ENCODE measurements around the gene RHCE. TPM values are rescaled to one million over a fixed set of nuclear protein-coding genes. Genes with fewer than 3 reads are reported as not detected.

Gene RHCE
- total RNA-seq, 3 donors from 2014 or later, result 0.39 TPM; not detected in 2

- DNase-seq (no peak), ATAC-seq (no peak)
- no peak for TF ChIP-seq CTCF (IDR thresholded peaks at IDR 0.05)
- no peaks in the 10 kb centered on the region for H3K9me3 ChIP-seq
- no peaks in the 10 kb centered on the region for H3K36me3 ChIP-seq (ENCODE audit: low read depth)
- intact Hi-C loops (cut with DNase I, micrococcal nuclease), result no loop called here
- H3K4me3 ChIP-seq, result peak overlapping the region; percentile 84
- H3K4me1 ChIP-seq (ENCODE audit: low read depth), result peaks cover 21% of the 10 kb centered on the region
Observed at GRCh38 chr1:25431955-25432719, 11.5 kb upstream of the RHCE start.

- intact Hi-C loops (cut with DNase I, micrococcal nuclease), result no loop called here
- TF ChIP-seq CTCF (IDR thresholded peaks at IDR 0.05), result no peak
- peak; percentile 38 for ATAC-seq
- H3K9me3 ChIP-seq, result no peaks in the 10 kb centered on the region
- peak; percentile 29 to 60 (median 56) for DNase-seq
- peak overlapping the region; percentile 84 for H3K4me3 ChIP-seq
- H3K4me1 ChIP-seq (ENCODE audit: low read depth), result peaks cover 18% of the 10 kb centered on the region
- no peaks in the 10 kb centered on the region for H3K36me3 ChIP-seq (ENCODE audit: low read depth)
Observed at GRCh38 chr1:25430967-25431881, 10.6 kb upstream of the RHCE start.

GRCh38 chr1:25430073-25430966 is 9.7 kb upstream of the RHCE start, which contains the start of gene MACO1:
Gene MACO1, plus strand, starts transcription at chr1:25430897. Its CDS starts 202 bp downstream, at chr1:25431099.
- peak; percentile 96 to 98 (median 98) for DNase-seq
- intact Hi-C loops (cut with DNase I, micrococcal nuclease), result no loop called here
- ATAC-seq, result peak; percentile 92
- Histone ChIP-seq H3K9me3 (no peaks in the 10 kb centered on the region), H3K36me3 (ENCODE audit: low read depth) (no peaks in the 10 kb centered on the region), H3K4me1 (ENCODE audit: low read depth) (peaks cover 18% of the 10 kb centered on the region), H3K4me3 (peak within 1 kb of the TSS; percentile 84)
- TF ChIP-seq CTCF (IDR thresholded peaks at IDR 0.05), result no peak

GRCh38 chr1:25428475-25429166 is 8.0 kb upstream of the RHCE start:
- TF ChIP-seq CTCF (IDR thresholded peaks at IDR 0.05), result no peak
- DNase-seq, result no peak
- Histone ChIP-seq H3K9me3 (no peaks in the 10 kb centered on the region), H3K36me3 (ENCODE audit: low read depth) (no peaks in the 10 kb centered on the region), H3K4me1 (ENCODE audit: low read depth) (peaks cover 18% of the 10 kb centered on the region), H3K4me3 (no peak overlapping the region)
- ATAC-seq, result no peak
- intact Hi-C loops (cut with DNase I, micrococcal nuclease), result no loop called here
